Stimulated activated CD8-positive, alpha-beta memory T cell treated with anti-CD3 and anti-CD28 coated beads, Interleukin-7, amount 100 ng/mL, for 24 hours (primary cell): ENCODE data around the gene PLAAT4.
"Not testable (repeated sequence)": the region's sequence is repeated elsewhere in the genome, so short reads cannot be mapped to it uniquely, and the experiment has no call there.

Experiments used
- DNase-seq: peaks from one replicate; pipeline ENCODE4 v3.0.0-alpha.2; 2020; ENCODE audit warnings: low read depth

The PLAAT4 gene

DNA sequence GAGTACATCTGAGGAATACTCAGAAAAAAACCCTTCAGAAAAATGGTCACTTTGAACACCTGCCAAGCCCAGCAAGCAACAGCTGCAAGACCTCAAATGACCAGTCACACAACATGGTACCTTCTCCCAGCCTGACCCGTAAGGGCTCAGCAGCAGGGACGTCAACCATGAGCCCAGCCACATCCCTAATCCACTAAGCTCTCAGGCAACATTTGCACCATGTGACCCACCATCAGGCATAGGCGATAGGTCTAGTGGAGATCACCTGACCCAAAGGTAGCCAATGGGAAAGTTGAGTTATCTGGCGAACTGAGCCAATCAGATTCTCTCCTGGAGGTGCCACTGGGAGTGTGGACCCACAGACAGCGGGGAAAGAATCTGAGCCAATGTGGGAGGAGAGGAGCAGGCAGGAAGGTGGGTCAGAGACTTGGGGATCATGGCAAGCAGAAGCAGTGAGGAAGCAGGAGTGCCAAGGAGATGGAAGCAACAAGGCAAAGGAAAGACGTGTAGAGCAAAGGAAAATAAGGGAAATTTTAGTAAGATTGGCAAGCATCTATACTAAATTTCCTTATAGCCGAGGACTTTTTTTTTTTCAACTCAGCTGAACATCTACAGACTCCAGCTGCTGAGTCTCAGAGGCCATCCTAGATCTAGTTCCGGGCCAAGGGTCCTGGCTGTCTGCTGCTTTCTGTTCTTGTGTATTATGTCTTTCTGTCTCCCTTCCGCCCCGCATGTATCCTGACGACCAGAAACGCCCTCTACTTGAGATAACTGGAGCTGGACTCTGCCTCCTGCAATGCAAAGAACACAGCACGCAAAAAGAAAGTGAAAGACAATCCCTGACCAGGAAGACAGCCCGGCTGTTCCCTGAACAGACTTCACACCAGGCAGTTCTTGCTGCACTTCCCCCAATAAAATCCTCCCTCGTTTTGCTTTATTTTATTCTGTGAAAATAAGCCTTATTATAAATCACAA lies 37.6 kb downstream of the PLAAT4 start:
- no peak for DNase-seq

DNA sequence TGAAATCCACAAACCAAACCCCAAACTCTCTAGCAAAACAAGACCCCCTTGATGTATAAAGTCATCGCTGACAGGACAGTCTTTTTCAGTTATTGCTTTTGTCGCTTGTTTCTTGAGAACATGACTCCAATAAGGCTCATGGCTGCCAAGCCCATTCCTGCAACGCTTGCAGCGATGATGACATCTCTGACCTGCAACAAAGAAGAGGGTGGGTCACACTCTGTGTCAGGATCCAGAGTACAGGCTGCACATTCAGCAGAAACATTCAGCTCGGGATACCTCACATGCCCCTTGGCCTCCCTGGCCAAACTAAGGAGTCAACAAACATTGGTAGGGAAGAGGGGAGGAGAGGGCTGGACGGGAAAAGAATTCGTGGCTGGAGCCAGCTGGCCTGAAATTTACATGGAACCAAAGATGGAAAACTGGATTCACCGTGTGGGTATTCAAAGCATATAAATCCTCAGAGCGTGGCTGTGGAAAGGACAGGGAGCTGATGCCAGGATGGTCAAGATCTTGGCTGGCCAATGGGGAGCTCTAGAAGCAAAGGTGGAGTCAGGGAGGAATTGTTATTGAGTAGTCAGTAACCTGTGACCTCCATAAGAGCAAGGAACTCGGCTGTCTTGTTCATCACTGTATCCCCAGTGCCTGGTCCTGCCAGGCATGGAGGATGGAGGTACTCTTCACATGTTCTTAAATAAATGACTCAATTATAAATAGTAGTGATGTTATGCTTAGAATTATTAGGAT lies 38.4 kb downstream of the PLAAT4 start:
- no peak for DNase-seq

DNA sequence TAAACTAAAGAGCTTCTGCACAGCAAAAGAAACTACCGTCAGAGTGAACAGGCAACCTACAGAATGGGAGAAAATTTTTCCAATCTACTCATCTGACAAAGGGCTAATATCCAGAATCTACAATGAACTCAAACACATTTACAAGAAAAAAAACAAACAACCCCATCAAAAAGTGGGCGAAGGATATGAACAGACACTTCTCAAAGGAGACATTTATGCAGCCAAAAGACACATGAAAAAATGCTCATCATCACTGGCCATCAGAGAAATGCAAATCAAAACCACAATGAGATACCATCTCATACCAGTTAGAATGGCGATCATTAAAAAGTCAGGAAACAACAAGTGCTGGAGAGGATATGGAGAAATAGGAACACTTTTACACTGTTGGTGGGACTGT lies 42.3 kb downstream of the PLAAT4 start:
- DNase-seq: not testable (repeated sequence)

DNA sequence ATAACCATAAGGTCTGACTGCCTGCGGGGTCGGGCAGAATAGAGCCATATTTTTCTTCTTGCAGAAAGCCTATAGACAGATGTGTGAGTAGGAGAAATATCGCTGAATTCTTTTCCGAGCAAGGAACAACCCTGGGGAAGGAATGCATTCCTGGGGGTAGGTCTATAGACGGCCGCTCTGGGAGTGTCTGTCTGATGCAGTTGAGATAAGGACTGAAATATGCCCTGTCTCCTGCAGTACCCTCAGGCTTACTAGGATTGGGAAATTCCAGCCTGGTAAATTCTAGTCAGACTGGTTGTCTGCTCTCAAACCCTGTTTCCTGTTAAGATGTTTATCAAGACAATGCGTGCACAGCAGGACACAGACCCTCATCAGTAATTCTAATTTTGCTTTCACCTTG lies 44.6 kb downstream of the PLAAT4 start:
- not testable (repeated sequence) for DNase-seq

DNA sequence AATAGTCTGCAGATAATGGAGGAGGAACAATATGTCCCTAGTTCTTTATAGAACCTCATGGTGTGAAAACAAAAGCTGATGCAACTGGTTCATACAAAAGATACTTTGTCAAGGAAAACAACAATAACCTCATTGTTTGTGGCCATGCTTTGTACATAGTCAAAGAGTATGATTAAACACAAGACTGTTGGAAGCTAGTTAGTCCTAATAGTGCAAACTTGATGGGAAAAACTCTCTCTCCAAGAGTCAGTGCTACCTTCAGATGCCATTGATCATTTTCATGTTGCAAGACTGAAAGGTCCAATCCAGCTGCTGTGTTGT lies 46.7 kb downstream of the PLAAT4 start:
- no peak for DNase-seq

DNA sequence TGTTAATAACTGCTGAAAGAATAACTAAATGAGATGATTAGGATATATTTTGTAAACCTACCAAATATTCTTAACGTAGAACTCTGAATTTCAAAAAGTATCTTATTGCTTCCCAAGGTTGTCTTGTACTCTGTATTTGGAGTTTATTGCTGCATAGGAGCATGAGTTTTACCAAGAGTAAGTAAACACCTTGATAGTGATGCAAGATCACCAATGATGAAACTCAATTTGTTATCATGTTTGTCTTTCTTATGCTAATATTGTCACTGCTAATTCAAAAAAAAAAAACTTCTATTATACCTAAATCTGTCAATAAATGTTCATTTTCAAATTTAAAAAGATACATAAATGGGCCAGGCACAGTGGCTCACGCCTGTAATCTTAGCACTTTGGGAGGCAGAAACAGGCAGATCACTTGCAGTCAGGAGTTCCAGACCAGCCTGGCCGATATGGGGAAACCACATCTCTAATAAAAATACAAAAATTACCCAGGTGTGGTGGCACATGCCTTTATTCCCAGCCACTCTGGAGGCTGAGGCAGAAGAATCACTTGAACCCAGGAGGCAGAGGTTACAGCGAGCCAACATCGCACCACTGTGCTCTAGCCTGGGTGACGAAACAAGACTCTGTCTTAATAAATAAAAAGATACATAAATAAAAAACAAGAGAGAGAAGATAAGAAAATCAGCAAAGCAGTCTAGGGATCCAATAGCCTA lies 50.0 kb downstream of the PLAAT4 start:
- no peak for DNase-seq

DNA sequence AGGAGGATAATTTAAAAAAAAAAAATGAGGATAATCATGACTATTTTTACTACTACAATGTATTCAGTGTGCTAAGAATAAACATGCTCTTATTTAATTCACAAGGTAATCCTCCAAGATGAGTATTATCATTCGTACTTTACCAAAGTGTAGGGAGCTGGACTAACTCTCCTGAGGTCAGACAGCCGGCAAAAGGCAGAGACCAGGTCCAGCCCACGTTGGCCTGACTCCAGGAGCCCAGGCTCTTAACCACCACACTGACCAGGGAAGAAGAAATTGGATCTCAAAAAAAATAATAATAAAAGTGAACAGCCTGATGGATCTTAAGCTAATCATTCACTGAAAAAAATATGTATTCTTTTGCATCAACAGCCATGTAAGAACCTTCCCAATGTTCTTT lies 52.4 kb downstream of the PLAAT4 start:
- no peak for DNase-seq

DNA sequence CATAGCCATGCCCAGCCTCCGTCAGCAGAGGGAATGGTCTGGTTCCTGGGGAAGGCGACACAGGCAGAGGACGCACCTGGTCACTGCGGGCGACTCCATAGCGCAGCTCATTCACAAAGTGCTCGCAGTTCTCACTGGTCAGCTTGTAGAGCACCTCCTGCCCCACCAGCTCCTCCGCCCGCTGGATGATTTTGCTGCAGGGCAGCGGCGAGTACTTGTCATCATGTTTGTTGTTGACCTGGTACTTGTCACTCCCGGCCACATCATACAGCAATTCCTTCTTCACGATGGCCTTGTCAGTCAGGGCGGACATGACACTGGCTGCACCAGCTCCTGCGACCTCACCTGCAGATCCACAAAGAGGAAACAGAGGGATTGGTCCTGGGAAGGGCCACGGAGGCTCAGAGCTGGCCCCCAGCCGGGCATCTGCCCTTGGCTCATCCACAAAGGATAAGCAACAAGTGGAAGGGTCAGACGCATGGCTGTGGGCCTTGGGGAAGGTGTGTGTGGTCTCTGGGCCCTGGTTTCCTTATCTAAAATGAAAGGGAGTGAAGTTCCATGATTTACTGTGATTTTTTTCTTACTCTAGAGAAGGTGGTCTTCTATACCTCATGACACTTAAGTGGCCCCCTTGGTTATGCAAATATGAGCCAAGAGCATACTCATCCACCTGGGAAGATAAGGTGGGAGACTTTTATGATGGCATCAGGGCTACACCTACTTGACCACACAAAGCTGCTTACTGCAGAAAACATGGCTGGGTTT lies 53.6 kb downstream of the PLAAT4 start:
- DNase-seq: no peak

DNA sequence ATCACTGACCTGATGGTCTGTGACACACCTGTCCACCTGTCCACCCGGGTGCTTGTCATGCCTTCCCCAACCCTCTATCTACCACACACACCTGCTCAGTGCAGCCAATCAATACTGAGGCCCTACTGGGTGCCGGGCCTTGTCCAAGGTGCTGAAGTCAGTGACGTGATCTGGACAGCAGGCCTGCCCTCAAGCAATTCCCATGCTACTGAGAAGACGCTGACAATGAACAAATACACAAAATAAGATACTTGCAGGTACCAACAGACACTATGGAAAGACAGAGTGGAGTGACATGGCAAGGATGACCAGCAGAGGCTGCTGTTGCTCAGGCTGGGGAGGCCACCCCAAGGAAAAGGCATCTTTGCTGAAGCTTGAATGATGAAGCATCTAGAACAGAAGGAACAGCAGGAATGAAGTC lies 56.4 kb downstream of the PLAAT4 start:
- DNase-seq: no peak

DNA sequence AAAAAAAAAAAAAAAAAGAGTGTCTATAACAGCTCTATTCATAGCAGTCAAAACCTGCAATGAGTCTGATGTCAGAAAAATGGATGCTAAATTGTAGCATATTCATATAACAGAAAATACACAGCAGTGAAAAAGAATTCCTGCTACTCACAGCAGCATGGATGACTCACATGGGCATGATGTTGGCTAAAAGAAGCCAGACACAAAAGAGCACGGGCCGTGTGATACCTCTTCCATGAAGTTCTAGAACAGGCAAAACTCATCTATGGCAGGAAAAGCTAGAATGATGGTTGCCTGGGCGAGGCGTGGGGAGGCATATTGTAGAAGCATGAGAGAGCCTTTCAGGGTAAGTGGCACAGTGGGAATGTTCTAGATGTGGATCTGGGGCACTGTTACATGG lies 58.7 kb downstream of the PLAAT4 start:
- no peak for DNase-seq
